Right renal pelvis (tissue), 4 donors: ENCODE results near the gene IFI27. TPM values are rescaled to one million over a fixed set of nuclear protein-coding genes. Genes with fewer than 3 reads are reported as not detected.

Experiments
- DNase-seq, 4 donors: peaks; one replicate each; pipeline ENCODE4 v3.0.0-alpha.2; 2013; ENCODE audit warnings: low read depth in 4 of 4, low spot score in 3 of 4, missing footprints in 1 of 4
- polyA plus RNA-seq, 4 donors: library from polyadenylated mRNA; unstranded; fragments of 120-200 nt; gene quantifications; one replicate each; pipeline ENCODE4 v1.2.1, GENCODE V29; 2013; ENCODE audit not compliant: insufficient read length in 4 of 4

IFI27 gene
- polyA plus RNA-seq, 4 donors = 3.9 to 7.5 (median 6.9) TPM

DNA sequence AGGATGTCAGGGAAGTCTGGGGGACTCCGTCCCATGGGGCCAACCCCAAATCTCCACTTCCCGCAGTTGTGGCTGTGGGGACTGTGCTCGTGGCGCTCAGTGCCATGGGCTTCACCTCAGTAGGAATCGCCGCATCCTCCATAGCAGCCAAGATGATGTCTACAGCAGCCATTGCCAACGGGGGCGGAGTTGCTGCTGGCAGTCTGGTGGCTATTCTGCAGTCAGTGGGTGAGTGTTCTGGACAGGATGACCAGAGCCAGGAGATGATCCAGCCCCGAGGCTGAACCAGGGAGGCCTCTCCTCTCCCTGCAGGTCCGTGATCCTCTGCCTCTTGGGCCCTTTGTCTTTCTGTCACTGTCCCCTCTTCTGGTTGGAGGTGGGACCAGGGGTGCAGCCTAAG lies 8.8 kb upstream of the IFI27 start:
- no peak for DNase-seq

GRCh38 chr14:94102768-94103482 lies 7.6 kb upstream of the IFI27 start:
- DNase-seq = no peak

DNA sequence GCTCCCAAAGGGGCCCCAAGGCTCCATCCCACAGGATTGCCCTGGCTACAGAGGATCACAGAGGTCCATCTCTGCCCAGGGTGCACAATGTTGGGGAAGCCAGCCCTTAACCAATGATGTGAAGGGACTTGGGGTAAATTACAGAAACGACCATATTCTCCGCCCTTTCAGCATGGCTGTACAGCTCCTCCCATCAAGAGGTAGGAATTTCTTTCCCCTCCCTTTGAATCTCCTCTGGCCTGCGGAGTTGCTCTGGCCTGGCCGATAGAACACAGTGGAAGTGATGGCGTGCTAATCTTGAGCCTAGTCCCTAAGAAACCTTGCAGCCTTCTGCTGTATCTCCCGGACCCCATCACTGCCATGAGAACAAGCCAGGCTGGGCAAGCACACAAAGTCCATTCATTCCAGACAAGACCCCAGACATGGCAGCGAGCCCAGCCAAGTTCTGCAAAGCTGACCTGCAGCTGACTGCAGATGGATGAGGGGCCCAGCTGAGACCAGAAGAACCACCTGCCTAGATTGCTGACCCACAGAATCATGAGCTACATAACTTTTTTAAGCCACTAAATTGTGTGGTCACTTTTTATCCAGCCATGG lies 6.9 kb upstream of the IFI27 start:
- DNase-seq = no peak

DNA sequence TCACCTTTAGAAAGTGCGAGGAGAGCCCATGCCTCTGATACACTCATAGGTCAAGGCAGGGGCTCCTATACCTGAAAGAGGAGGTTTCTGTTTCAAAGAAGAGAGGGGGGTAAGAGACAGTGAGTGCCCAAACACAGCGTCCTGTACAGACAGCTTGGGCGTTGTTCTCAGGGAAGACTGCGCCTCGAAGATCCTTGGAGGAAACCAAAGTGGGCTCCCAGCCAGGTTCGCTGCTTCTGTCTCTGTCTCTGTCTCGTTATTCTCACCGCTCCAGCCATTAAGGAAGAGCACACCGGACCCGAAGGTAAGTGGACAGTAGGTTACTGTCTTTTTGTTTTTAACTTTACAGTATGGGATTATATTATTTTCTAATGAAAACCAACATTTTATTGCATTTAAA lies 5.8 kb upstream of the IFI27 start:
- DNase-seq = no peak

DNA sequence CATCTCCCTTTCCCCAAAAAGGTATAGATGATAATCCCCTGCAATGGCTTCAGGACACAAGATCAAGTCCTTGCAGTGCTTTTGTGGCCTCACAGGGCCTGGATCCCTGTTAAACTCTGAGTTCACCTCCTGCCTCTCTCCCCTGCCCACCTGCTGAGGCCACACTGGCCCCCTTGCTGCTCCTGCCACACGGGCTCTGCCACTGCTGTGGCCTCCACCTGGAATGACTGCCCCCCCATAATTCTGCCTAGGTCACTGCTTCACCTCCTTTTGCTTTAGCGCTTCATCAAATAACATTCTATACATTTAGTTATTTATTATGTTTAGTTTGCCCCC lies 653 bp upstream of the IFI27 start:
- no peak for DNase-seq

- DNase-seq = no peak
These were observed 950 bp downstream of the IFI27 start for GRCh38 chr14:94111276-94112095.

DNA sequence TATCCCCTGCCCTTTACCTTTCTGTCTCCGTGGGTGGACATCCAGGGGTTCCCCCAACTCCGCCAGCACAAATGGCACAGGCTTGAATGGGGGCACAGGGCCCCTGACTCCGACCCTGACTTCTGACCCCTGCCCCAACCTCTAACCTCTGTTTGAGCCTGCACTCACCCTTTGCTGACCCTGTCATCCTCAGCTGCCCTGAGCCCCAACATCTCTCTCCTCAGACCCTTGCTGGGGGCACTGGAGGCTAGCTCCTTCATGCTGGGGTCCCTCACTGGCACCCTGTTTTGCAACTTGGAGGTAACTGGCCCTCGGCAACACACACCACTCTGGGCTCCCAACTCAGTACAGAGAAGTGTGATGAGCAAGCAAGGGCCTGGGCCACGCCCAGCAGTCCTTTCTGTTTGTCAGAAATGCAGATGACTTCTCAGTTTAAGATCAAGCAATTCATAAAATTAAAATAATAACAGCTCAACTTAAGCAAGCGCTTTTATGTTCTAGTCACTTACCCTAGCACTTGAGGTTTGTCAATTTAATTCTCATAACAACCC lies 2.1 kb downstream of the IFI27 start:
- no peak for DNase-seq

DNA sequence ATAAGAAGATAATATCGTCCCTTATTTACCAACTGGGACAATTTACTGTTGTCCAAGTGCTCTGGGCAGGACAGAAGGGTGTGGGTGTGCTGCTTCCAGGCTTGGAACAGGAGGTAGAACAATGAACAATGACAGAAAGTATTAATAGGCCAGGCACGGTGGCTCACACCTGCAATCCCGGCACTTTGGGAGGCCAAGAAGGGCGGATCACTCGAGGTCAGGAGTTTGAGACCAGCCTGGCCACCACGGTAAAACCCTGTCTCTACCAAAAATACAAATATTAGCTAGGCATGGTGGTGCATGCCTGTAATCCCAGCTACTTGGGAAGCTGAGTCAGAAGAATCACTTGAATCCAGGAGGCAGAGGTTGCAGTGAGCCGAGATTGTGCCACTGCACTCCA lies 2.5 kb downstream of the IFI27 start:
- no peak for DNase-seq

DNA sequence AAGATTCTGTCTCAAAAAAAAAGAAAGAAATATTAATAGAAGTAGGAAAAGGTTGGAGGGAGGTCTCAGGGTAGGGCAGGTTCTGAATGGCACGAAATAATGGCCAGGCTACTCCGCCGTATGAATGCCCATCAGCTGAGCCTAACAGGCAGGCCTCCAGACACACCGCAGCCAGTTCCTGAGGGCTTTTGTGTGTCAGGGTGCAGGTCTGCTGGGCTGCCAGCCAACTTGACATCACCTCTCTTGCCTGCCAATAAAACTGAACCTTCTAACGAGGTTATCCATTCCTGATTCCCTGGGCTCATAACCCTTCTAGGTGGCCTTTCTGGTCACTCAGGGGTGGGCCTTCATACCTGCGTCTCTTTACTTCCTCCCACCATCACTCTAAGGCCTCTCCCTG lies 3.0 kb downstream of the IFI27 start:
- no peak for DNase-seq

DNA sequence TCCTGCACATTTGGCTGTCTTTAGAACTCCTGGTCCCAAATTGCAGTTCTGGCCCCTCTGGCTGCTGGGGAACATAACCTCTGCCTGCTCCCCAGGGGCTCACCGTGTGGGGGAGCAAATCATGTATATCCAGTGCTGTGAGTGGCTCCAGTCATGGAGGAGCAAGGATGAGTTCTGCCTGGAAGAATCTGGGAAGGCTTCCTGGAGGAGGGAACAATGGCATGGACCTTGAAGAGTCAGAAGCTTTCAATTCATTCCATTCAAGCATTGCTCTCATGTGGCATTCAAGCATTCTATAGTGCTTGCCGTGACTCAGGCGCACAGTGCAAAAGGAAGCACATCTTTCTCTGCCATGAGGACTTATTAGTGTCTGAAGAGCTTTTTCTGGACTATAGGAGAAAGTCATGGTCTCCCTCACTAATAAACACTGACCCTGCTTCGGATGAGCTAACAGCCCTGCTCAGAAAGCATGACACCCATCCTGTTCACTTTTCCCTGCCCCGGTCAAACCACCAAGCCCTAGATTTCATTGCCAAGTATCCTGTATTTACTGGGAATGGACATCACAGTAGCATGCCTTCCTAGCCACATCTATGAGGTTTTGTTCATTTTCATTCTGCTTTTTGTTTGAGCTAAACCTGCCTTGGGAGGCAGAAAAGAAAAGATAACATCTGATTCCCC lies 3.5 kb downstream of the IFI27 start:
- no peak for DNase-seq

GRCh38 chr14:94114589-94115057 lies 4.1 kb downstream of the IFI27 start:
- DNase-seq = no peak

GRCh38 chr14:94115058-94115591 lies 4.6 kb downstream of the IFI27 start:
- DNase-seq = no peak

- no peak for DNase-seq
These were observed 5.1 kb downstream of the IFI27 start for GRCh38 chr14:94115631-94116030.

- no peak for DNase-seq
These were observed 6.2 kb downstream of the IFI27 start for GRCh38 chr14:94116701-94117100.

DNA sequence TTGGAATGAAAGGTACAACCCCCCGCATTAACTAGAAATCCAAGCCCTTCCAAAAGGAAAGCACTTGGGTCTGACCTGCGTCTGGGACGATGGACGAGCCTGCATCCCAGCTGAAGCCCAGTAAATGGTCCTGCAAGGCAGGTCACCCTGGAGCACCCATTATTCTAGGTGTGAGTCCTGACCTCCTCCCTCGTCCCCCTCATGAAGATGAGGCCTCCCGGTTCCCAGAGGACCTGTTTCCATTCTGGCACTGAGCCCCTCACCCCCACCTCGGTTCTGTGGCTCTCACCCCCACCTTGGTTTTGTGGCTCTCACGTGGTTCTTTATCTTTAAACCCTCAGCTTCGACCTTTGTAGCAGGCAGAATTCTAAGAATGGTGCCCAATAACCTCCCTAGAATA lies 7.3 kb downstream of the IFI27 start:
- DNase-seq = no peak

DNA sequence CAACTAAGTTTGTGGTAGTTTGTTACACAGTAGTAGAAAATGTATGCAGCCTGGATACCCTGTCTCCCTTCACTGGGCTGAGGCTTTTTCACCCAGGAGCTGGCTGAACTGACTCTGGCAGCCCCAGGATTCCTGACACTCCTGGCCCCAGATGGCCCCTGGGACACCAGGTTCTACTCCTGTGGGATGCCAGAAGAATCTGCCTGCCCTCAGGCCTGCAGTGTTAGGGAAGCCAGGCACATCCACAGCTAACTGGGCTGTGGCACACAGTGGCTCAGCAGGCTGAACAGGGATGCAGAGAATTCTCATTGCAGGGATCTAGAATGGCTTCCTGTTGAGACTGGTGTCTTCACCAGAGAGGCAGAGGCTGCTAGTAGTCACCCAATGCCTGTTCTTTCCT lies 8.5 kb downstream of the IFI27 start:
- no peak for DNase-seq

DNA sequence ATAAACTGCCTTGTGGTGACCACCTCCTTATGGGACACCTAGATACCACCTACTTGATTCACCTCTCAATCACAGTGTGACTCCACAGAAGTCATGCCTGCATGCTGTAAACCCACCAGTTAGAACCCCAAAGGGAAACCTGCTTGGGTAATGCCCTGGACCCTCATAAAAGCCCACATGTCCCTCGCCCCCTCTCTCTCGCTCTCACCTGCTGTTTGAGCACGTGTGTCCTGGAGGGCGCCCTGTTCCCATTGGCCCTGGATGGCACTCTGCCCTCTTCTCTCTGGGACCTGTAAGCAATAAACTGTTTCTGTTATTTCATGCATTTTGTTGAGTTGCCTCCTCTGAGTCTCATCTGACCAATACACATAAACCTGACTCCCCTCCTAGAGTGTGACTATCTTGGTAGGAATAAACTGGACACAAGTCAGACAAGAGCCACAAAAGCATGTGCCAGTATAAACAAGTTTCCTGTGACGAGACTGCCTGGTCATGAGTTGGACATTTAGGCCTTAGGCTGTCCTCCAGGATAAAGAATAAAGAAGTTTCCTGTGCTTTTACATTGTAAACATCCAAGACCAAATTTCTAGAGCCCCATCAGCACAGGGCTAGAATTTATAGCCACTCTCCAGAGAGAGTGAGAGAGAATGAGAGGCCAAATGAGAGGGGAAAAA lies 10.3 kb downstream of the IFI27 start:
- no peak for DNase-seq

DNA sequence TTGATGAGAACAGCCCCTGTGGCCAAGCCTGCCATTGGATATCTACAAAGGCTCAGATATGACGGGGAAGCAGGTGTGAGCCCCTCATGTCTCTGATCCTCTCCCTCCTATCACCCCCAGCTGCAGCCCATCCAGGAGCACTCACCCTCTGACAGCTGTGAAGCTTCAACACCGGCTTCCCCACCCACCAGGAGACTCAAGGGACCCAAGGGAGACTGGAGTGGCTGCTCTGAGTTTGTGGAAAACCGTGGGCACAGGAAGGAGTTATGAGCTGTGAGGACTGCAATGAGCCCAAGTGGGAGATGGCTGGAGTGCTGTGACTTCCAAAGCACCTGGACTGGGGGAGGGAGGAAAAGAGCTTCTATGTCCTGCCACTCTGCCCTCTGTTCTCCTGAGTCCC lies 10.9 kb downstream of the IFI27 start:
- no peak for DNase-seq

DNA sequence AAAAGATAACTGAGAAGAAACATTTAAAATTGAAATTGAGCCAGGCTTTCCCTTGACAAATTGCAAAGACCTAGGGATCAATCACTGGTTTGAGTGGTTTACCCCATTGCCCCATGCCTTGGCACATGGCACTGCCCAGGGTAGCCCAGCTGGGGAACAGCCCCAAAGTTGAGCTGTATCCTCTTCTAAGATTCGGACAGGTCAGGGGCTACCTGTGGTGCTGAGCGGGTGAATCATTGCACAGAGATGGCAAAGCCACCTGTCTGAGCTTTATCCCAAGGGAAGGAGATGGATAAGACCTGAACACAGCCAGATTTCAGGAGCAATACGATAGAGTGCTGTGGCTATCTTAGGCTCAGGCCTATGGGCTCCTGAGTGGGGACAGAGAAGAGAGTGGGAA lies 11.9 kb downstream of the IFI27 start:
- no peak for DNase-seq

DNA sequence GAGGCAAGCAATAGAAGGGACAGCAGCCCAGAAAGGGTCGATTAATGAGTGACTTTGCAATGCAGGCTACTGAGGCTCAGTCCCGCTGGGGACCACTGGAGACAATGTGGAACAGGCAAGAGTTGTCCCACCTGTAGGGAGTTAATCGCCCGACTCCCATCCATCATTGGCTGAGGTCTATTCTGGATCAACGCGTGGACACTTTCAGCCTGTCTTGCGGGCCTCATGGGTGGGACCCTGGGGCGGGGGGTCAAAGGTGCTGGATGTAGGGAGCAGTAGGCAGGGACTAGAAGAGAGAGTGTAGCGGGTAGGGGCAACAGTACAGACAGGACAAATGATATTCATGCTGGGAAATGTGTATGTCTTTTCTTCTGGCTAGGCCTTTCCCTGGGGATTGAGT lies 12.8 kb downstream of the IFI27 start:
- no peak for DNase-seq
